ENCODE results near the gene ITPR2.

The ITPR2 gene

DNA sequence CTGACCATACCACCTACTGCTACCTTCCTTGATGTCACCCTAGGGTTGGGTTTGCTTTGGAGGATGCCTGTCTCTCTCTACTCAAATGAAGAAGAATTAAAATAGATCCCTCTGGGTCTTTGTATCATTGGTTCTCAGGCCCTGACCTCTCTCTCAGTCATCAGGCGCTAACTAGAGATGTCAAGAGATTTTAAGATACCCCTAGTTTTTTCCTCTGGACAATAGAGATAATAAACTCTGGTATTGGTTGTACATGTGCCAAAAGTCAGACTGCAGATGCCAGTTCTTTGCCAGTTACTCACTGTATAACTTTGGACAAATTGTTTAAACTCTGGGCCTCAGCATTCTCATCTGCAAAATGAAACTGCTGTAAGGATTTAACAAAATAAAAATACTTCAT, 31.5 kb downstream of the ITPR2 start:
- Histone ChIP-seq H3K36me3 (ENCODE audit: low read depth) (no peaks in the 10 kb centered on the region), H3K4me1 (ENCODE audit: insufficient read depth, poor library complexity, severe bottlenecking) (no peaks in the 10 kb centered on the region), H3K27ac (ENCODE audit: poor library complexity, severe bottlenecking) (no peak overlapping the region), H3K4me3 (ENCODE audit: severe bottlenecking) (no peak overlapping the region), H3K27me3 (ENCODE audit: insufficient read depth, poor library complexity, severe bottlenecking) (no peaks in the 10 kb centered on the region), H3K9me3 (ENCODE audit: severe bottlenecking) (no peaks in the 10 kb centered on the region)
- DNase-seq (ENCODE audit: low spot score), result no peak
- no peak for ATAC-seq (ENCODE audit: low read depth)
- TF ChIP-seq, protein P1, sequence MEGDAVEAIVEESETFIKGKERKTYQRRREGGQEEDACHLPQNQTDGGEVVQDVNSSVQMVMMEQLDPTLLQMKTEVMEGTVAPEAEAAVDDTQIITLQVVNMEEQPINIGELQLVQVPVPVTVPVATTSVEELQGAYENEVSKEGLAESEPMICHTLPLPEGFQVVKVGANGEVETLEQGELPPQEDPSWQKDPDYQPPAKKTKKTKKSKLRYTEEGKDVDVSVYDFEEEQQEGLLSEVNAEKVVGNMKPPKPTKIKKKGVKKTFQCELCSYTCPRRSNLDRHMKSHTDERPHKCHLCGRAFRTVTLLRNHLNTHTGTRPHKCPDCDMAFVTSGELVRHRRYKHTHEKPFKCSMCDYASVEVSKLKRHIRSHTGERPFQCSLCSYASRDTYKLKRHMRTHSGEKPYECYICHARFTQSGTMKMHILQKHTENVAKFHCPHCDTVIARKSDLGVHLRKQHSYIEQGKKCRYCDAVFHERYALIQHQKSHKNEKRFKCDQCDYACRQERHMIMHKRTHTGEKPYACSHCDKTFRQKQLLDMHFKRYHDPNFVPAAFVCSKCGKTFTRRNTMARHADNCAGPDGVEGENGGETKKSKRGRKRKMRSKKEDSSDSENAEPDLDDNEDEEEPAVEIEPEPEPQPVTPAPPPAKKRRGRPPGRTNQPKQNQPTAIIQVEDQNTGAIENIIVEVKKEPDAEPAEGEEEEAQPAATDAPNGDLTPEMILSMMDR (IDR thresholded peaks at IDR 0.05; ENCODE audit: poor library complexity, severe bottlenecking), result no peak

DNA sequence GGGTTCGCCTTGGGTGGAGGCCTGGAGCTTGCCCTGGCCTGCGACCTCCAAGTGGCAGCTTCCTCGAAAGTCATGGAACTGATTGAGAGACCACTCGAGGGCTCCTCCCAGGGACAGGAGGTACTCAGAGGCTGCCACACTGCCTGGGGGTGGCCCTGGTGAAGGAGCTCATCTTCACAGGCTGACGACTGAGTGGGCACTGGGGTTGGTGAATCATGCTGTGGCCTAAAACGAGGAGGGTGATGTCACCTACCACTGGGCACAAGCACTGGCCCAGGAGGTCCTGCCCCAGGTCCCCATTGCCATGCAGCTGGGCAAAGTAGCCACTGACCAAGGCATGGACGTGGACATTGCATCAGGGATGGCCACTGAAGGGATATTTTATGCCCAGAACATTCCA, 32.1 kb downstream of the ITPR2 start:
- H3K27ac ChIP-seq (ENCODE audit: poor library complexity, severe bottlenecking), result no peak overlapping the region
- TF ChIP-seq, protein P1 (IDR thresholded peaks at IDR 0.05; ENCODE audit: poor library complexity, severe bottlenecking), result no peak
- ATAC-seq (ENCODE audit: low read depth), result no peak

DNA sequence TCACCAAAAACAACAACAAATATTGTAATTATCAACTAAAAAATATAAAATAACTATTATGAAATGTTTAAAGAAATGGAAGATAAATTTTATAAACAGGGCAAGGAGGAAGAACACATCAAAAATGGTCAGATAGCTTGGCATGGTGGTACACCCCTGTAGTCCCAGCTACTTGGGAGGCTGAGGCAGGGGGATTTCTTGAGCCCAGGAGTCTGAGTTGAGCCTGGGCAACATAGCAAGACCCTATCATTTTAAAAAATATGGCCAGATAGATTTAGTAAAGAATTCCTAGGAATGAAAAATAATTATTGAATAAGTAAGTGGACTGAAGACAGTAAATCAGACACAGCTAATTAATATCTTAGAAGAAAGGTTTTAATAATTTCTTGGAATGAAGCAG, 32.6 kb downstream of the ITPR2 start:
- no peaks in the 10 kb centered on the region for H3K9me3 ChIP-seq (ENCODE audit: severe bottlenecking)
- H3K27me3 ChIP-seq (ENCODE audit: insufficient read depth, poor library complexity, severe bottlenecking), result no peaks in the 10 kb centered on the region
- TF ChIP-seq, protein P1 (IDR thresholded peaks at IDR 0.05; ENCODE audit: poor library complexity, severe bottlenecking), result no peak
- DNase-seq (ENCODE audit: low spot score) (no peak), ATAC-seq (ENCODE audit: low read depth) (no peak)
- H3K4me3 ChIP-seq (ENCODE audit: severe bottlenecking), result no peak overlapping the region
- H3K36me3 ChIP-seq (ENCODE audit: low read depth), result no peaks in the 10 kb centered on the region
- H3K4me1 ChIP-seq (ENCODE audit: insufficient read depth, poor library complexity, severe bottlenecking), result no peaks in the 10 kb centered on the region
- H3K27ac ChIP-seq (ENCODE audit: poor library complexity, severe bottlenecking), result no peak overlapping the region

More for the DNA sequence above, 32.1 kb downstream of the ITPR2 start:
- Histone ChIP-seq H3K9me3 (ENCODE audit: severe bottlenecking) (no peaks in the 10 kb centered on the region), H3K36me3 (ENCODE audit: low read depth) (no peaks in the 10 kb centered on the region), H3K27me3 (ENCODE audit: insufficient read depth, poor library complexity, severe bottlenecking) (no peaks in the 10 kb centered on the region), H3K4me3 (ENCODE audit: severe bottlenecking) (no peak overlapping the region), H3K4me1 (ENCODE audit: insufficient read depth, poor library complexity, severe bottlenecking) (no peaks in the 10 kb centered on the region)
- no peak for DNase-seq (ENCODE audit: low spot score)

DNA sequence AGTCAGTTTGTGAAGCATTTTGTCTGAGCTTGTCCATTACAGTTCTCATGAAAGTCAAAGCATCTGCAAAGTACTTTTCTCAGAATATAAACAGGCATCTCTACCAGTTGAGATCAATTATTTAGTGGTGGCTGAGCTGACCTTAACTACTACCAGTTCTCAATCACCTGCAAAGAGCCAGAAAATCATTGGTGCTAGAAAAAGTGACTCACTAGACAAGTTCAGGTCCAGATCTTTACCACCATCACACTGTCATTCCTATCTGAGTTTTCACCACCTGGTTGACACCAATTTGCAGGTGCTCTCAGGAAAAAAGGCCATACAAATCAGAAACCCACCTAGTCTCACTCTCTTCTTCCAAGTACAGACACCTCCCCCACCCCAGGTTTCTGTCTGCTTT, 33.3 kb downstream of the ITPR2 start:
- Histone ChIP-seq H3K9me3 (ENCODE audit: severe bottlenecking) (no peaks in the 10 kb centered on the region), H3K4me3 (ENCODE audit: severe bottlenecking) (no peak overlapping the region), H3K4me1 (ENCODE audit: insufficient read depth, poor library complexity, severe bottlenecking) (no peaks in the 10 kb centered on the region), H3K27ac (ENCODE audit: poor library complexity, severe bottlenecking) (no peak overlapping the region), H3K27me3 (ENCODE audit: insufficient read depth, poor library complexity, severe bottlenecking) (no peaks in the 10 kb centered on the region), H3K36me3 (ENCODE audit: low read depth) (no peaks in the 10 kb centered on the region)
- ATAC-seq (ENCODE audit: low read depth) (no peak), DNase-seq (ENCODE audit: low spot score) (no peak)
- TF ChIP-seq, protein P1 (IDR thresholded peaks at IDR 0.05; ENCODE audit: poor library complexity, severe bottlenecking), result no peak

DNA sequence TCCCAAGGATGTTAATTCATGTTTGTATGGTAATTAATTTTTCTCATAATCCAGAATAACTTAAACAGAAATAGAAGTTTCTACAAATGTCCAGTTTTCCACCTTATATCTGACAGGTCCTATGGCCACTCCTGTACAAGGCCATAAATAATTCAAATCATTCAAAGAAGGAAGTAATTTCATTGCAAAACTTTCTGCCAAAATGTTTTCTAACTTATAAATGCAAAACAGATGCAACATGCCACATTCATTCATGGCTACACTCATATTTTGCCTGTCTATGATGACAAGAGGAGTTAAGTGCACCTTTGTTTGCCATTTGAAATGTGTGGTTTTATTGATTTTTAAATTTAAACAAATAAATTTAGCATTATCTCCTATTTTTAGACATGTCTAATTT, 34.4 kb downstream of the ITPR2 start:
- ATAC-seq (ENCODE audit: low read depth), result no peak
- no peaks in the 10 kb centered on the region for H3K27me3 ChIP-seq (ENCODE audit: insufficient read depth, poor library complexity, severe bottlenecking)
- no peaks in the 10 kb centered on the region for H3K36me3 ChIP-seq (ENCODE audit: low read depth)
- TF ChIP-seq, protein P1 (IDR thresholded peaks at IDR 0.05; ENCODE audit: poor library complexity, severe bottlenecking), result no peak
- no peaks in the 10 kb centered on the region for H3K4me1 ChIP-seq (ENCODE audit: insufficient read depth, poor library complexity, severe bottlenecking)
- H3K27ac ChIP-seq (ENCODE audit: poor library complexity, severe bottlenecking), result no peak overlapping the region
- H3K9me3 ChIP-seq (ENCODE audit: severe bottlenecking), result no peaks in the 10 kb centered on the region
- DNase-seq (ENCODE audit: low spot score), result no peak
- H3K4me3 ChIP-seq (ENCODE audit: severe bottlenecking), result no peak overlapping the region
